RWPE2 (cell line): ENCODE results near the gene AXDND1.
"Not testable (repeated sequence)": the region's sequence is repeated elsewhere in the genome, so short reads cannot be mapped to it uniquely, and the experiment has no call there.

ENCODE experiments used
- ATAC-seq: fragments of 200-7000 bp; cut with Tn5 transposase; 3 replicates; pipeline ENCODE4 v1.9.1; 2021; ENCODE audit warnings: low read depth
- DNase-seq: peaks from one replicate; pipeline ENCODE4 v3.0.0-alpha.2; 2020; ENCODE audit warnings: low spot score
- H3K27ac ChIP-seq: fragments of 450-650 bp; 2 replicates; pipeline ENCODE4 v1.5.1; 2017; ENCODE audit warnings: mild to moderate bottlenecking; ENCODE audit not compliant: poor library complexity, severe bottlenecking
- H3K27me3 ChIP-seq: fragments of 250-450 bp; sonication (Bioruptor Pico); 2 replicates; pipeline ENCODE4 v1.5.1; 2021; ENCODE audit warnings: mild to moderate bottlenecking, moderate library complexity; ENCODE audit not compliant: insufficient read depth, poor library complexity, severe bottlenecking
- H3K36me3 ChIP-seq: fragments of 250-450 bp; sonication (Bioruptor Pico); 2 replicates; pipeline ENCODE4 v1.5.1; 2020; ENCODE audit warnings: low read depth, mild to moderate bottlenecking, moderate library complexity
- H3K4me1 ChIP-seq: fragments of 250-450 bp; sonication (Bioruptor Pico); 2 replicates; pipeline ENCODE4 v1.5.1; 2021; ENCODE audit warnings: mild to moderate bottlenecking, moderate library complexity; ENCODE audit not compliant: insufficient read depth, poor library complexity, severe bottlenecking
- H3K4me3 ChIP-seq: fragments of 250-450 bp; sonication (Bioruptor Pico); 2 replicates; pipeline ENCODE4 v1.5.1; 2021; ENCODE audit warnings: mild to moderate bottlenecking, moderate library complexity; ENCODE audit not compliant: severe bottlenecking
- H3K9me3 ChIP-seq: fragments of 250-450 bp; sonication (Bioruptor Pico); 2 replicates; pipeline ENCODE4 v1.5.1; 2021; ENCODE audit warnings: mild to moderate bottlenecking, moderate library complexity; ENCODE audit not compliant: severe bottlenecking
- CTCF ChIP-seq: fragments of 450-650 bp; IDR thresholded peaks from one replicate; pipeline ENCODE4 v1.5.1; 2017; ENCODE audit warnings: mild to moderate bottlenecking, moderate library complexity; ENCODE audit not compliant: poor library complexity, severe bottlenecking

The AXDND1 gene

GRCh38 chr1:179380299-179380698, 14.5 kb downstream of the AXDND1 start:
- H3K4me3 ChIP-seq, result no peak overlapping the region
- no peak for ATAC-seq

GRCh38 chr1:179384027-179384426, 18.3 kb downstream of the AXDND1 start:
- no peaks in the 10 kb centered on the region for H3K36me3 ChIP-seq
- no peak overlapping the region for H3K4me3 ChIP-seq
- H3K27me3 ChIP-seq, result no peaks in the 10 kb centered on the region
- H3K9me3 ChIP-seq, result no peaks in the 10 kb centered on the region
- TF ChIP-seq CTCF, result no peak
- DNase-seq (no peak), ATAC-seq (no peak)
- H3K4me1 ChIP-seq, result no peaks in the 10 kb centered on the region
- no peak overlapping the region for H3K27ac ChIP-seq

More at GRCh38 chr1:179380299-179380698, 14.5 kb downstream of the AXDND1 start:
- H3K36me3 ChIP-seq, result no peaks in the 10 kb centered on the region
- no peak for TF ChIP-seq CTCF
- no peak for DNase-seq
- no peak overlapping the region for H3K27ac ChIP-seq
- H3K4me1 ChIP-seq, result no peaks in the 10 kb centered on the region
- H3K9me3 ChIP-seq, result no peaks in the 10 kb centered on the region
- no peaks in the 10 kb centered on the region for H3K27me3 ChIP-seq

GRCh38 chr1:179385510-179385909, 19.7 kb downstream of the AXDND1 start:
- DNase-seq, result no peak
- no peak for TF ChIP-seq CTCF
- no peak overlapping the region for H3K4me3 ChIP-seq
- H3K4me1 ChIP-seq, result no peaks in the 10 kb centered on the region
- H3K9me3 ChIP-seq, result no peaks in the 10 kb centered on the region
- H3K36me3 ChIP-seq, result no peaks in the 10 kb centered on the region
- ATAC-seq, result no peak
- no peaks in the 10 kb centered on the region for H3K27me3 ChIP-seq
- H3K27ac ChIP-seq, result no peak overlapping the region

- no peak overlapping the region for H3K27ac ChIP-seq
- no peaks in the 10 kb centered on the region for H3K36me3 ChIP-seq
- no peak overlapping the region for H3K4me3 ChIP-seq
- H3K27me3 ChIP-seq, result no peaks in the 10 kb centered on the region
- no peaks in the 10 kb centered on the region for H3K9me3 ChIP-seq
- ATAC-seq, result no peak
- TF ChIP-seq CTCF, result no peak
- no peak for DNase-seq
- no peaks in the 10 kb centered on the region for H3K4me1 ChIP-seq
These were observed 27.9 kb downstream of the AXDND1 start for GRCh38 chr1:179393721-179394120.

- DNase-seq, H3K4me1 ChIP-seq, H3K27me3 ChIP-seq, H3K9me3 ChIP-seq, H3K27ac ChIP-seq, H3K36me3 ChIP-seq, H3K4me3 ChIP-seq, ATAC-seq: not testable (repeated sequence)
These were observed 33.6 kb downstream of the AXDND1 start for GRCh38 chr1:179399399-179399798.

- H3K27me3 ChIP-seq, H3K4me1 ChIP-seq, H3K27ac ChIP-seq, H3K4me3 ChIP-seq, H3K36me3 ChIP-seq, ATAC-seq, H3K9me3 ChIP-seq, DNase-seq: not testable (repeated sequence)
These were observed 52.0 kb downstream of the AXDND1 start for GRCh38 chr1:179417760-179418159.

- ATAC-seq, H3K36me3 ChIP-seq, H3K4me1 ChIP-seq, H3K27ac ChIP-seq, DNase-seq, H3K27me3 ChIP-seq, H3K9me3 ChIP-seq, H3K4me3 ChIP-seq: not testable (repeated sequence)
These were observed 52.9 kb downstream of the AXDND1 start for GRCh38 chr1:179418706-179419105.
